ENCODE results near the gene KCNH1.
A peak's percentile ranks its signal among the peaks of the same experiment; 100 is the strongest.
"Not testable (repeated sequence)": the region's sequence is repeated elsewhere in the genome, so short reads cannot be mapped to it uniquely, and the experiment has no call there.

The KCNH1 gene

DNA sequence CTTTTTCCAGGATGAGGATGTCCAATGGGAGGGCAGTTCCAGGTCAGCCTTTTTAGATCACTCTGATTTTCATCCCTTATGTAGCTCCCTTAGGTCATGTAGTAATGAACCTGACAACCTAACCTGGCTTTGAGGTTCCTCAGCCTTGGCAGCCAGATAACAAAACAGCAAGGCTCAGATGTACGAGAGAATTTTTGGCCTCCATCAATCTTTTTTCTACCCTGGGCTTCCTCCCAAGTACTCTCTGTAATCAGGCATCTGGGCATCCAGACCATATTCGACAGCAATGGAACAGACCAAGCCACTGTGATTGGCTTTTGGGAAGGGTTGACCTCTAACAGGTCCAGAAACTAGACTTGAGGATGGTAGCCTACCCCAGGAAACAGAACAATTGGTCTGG is 38.6 kb downstream of the KCNH1 start:
- DNase-seq (ENCODE audit: low spot score), result no peak

DNA sequence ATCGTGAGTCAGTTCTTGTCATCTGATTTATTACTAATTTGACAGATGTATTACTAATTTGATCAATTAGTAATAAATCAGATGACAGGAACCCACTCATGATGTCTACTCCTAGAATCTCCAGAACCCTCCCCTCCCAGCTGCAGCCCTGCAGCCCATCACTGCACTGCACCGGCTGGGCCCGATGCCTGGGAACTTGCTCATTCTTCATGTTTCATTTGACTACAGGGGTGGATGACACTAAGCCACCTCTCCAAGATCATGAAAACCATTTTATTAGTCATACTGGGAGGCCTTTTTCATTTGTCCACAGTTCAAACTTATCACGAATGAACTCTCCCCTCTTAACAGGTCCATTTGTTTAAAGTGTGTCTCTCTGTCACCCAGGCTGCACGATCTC is 41.0 kb downstream of the KCNH1 start:
- DNase-seq (ENCODE audit: low spot score), result no peak

DNA sequence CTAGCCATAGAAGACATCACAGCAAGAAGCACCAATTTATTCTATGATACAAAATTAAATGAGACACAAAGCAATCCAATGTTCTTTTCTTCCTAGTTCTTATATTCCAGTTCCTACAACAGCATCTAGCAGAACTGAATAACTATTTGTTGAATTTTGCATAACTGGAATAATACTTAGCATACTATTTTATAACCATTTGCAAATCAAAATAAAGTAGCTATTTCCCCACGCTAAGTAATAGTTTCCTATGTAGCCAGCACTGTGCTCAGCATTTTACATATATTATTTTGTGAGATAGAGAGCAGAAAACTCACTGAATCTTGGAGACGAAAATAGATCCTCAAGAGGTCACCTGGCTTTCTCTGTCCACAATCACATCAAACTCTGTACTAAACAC is 42.1 kb downstream of the KCNH1 start:
- DNase-seq (ENCODE audit: low spot score), result no peak

DNA sequence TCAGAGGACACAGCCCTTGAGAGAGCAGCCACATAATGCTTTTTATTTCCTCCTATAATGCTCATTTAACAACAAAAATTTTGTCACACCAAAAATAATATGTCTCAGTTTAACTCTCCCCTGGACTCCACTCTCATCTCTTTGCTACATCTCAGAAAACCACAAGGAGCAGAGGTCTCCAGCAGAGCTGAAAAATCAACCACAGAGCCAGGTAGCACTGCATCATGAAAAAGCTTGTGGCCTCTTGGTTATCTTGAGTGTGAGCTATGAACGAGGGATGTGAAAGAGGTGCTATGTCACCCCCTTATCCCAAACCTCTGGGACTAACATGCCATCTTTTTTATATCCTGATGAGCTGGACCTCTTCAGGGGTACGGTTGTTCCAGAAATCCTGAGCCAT is 44.4 kb downstream of the KCNH1 start:
- no peak for DNase-seq (ENCODE audit: low spot score)

DNA sequence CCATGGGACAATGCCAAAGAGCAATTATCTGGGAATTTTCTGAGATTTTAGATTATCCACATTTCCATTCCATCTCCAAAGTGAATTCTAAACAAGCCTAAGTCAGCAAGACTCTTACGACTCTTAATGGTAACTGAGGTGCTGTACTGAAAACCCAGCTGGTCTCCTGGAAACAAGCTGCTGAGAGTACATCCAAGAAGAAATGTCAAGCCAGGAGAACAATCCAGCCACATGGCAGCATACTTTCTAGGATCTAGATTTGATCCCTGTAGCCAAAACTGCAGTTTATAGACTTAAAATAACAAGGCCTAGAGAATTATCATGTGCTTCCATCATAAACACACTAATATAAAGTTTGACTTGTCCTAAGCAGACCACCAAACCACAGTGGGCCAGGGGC is 45.8 kb downstream of the KCNH1 start:
- no peak for DNase-seq (ENCODE audit: low spot score)

DNA sequence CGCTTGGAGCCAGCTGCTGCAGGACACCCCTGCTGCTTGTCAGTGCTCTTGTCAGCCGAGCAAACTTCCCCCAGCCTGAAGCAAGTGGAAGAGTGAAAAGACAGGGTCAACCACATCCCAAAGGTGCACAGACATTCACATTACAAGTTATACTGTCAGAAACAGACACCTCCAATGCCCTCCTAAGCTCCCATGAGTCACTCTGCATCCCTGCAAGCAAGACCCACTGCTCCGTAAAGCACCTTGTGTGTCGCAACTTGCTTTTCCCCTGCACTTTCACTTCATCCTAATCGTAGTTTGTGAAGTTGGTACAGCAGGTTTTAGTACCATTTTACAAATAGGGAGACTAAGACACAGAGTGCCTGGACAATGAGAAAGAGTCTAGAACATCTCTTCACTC is 51.1 kb downstream of the KCNH1 start:
- peak; percentile 8 for DNase-seq (ENCODE audit: low spot score)

DNA sequence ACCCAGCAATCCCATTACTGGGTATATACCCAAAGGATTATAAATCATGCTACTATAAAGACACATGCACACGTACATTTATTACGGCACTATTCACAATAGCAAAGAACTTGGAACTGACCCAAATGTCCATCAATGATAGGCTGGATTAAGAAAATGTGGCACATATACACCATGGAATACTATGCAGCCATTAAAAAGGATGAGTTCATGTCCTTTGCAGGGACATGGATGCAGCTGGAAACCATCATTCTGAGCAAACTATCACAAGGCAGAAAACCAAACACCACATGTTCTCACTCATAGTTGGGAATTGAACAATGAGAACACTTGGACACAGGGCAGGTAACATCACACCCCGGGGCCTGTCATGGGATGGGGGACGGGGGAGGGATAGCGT is 52.5 kb downstream of the KCNH1 start:
- DNase-seq (ENCODE audit: low spot score), result not testable (repeated sequence)

DNA sequence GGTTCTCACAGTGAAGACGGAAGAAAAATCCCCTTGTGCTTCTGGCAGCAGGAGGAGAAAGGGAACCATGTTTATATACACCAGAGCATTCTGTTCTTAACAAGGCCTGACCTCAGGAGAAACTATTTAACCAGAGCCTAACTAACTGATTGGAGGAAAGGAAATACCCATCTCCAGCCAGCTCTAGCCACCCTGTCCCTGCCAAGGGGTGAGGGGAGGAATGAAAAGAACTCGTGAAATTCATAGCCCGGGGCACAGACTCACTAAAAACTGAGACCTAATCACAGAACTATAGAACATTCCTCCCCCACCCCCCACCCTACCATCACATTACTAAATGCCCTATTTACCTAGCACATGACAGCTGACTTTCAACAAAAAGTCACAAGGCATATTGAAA is 65.0 kb downstream of the KCNH1 start:
- DNase-seq (ENCODE audit: low spot score), result peak; percentile 17

DNA sequence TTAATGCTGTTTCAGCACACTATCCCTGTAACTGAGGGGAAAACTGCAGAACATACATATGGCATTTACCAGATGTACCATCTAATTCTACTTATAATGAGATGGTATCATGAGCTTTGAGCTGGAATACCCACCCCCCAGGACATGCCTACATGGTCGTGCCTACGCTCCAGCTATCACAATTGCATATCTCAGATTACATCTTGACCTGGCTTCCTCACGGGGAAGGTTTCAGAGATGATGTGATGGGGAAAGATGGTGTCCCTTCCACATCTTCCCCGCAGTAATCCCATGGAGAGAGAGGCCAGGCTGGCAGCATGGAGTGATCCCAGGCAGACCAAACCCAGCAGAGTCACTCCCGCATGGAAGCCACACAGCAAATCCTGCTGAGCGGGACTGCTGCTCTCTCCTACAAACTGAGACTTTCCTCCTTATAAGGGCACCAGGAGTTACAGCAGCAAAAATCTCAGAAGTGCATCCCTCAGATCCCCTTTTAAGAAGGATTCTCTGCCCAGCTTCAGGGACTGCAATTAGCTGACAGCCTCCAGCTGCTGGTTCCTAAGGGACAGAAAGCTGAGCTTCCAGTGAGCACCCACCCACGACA is 67.1 kb downstream of the KCNH1 start:
- DNase-seq (ENCODE audit: low spot score), result no peak

DNA sequence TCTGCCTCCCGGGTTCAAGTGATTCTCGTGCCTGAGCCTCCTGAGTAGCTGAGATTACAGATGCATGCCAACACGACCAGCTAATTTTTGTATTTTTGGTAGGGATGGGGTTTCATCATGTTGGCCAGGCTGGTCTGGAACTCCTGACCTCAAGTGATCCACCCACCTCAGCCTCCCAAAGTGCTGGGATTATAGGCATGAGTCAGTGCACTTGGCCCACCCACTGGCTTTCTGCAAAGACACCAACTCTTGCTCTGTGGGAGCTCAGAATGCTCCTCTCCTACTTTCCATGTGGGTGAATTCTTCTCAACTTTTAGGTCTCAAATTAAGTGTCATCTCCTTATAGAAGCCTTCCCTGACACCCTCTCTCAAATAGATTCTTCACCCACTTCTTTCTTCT is 92.1 kb downstream of the KCNH1 start:
- not testable (repeated sequence) for DNase-seq (ENCODE audit: low spot score)

DNA sequence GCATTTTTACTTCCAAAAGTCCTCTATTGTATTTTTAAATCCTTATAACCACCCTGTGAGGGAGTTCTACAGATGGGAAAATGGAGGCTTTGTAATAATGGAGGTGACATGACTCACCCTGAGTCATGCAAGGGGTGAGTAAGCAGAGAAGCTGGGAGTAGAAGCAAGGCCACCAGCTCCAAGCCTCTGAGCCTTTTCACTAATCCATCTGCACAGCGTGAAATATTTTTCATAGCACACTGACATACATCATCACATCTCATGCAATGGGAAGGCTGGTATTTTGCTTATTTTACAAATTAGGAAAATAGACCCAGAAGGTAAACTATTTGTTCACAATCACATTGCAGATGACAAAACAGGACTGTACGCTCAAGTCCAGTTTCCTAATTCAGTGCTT is 96.9 kb downstream of the KCNH1 start:
- DNase-seq (ENCODE audit: low spot score), result peak; percentile 91

DNA sequence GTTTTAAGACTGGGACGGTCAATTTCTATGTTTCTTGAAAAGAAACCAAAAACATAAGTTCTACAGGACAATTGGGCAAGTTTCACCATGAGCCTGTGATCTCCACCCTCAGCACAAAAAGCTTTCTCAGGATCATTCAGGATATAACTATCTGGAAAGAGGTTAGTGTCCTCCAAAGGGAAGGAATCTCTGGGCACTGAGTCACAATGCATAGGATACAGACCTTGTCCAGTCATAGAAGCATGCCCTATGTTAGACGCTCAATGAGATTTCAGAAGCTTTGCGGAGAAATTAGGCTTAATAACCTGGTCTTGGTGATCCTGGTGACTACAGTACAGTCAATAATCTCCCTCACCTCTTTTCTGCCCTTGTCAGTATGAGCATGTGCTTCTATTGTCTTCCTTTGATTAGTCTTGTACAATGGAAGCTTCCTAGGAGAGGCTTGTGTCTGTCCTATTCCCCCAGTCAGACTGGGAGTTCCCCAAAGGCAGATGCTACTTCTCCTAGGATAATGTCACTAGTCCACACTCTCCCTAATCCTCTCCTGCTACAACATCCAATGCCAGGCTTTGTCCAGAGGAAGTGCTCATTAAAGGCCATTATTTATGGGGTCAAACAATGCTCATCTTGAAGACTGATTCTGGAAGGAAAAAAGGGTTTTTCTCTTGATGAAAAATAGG is 97.4 kb downstream of the KCNH1 start:
- DNase-seq (ENCODE audit: low spot score), result peak; percentile 20

DNA sequence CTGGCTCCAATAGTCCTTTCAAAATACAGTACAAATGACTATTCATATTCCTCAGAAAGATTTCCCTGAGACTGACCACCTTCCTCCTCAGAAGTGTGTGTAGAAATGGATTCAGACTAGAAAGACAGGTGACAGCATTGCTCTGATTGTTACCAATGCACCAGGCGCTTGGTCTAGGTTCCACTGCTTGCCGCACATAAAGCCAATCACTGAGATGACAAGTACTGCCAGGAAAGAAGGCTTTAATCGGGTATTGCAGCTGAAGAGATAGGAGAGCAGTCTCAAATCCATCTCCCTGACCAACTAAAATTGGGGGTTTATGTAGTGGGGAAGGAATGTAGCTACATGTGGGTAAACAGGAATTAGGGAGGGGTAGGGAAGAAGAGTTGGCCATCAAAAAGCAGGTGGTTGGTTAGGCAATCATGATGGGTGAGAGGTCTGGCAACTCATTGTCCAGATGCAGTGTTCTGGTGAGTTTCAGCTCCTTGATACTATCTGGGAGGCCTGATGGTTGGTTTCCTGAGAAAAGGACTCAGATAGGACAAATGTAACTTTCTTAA is 98.0 kb downstream of the KCNH1 start:
- DNase-seq (ENCODE audit: low spot score), result no peak

DNA sequence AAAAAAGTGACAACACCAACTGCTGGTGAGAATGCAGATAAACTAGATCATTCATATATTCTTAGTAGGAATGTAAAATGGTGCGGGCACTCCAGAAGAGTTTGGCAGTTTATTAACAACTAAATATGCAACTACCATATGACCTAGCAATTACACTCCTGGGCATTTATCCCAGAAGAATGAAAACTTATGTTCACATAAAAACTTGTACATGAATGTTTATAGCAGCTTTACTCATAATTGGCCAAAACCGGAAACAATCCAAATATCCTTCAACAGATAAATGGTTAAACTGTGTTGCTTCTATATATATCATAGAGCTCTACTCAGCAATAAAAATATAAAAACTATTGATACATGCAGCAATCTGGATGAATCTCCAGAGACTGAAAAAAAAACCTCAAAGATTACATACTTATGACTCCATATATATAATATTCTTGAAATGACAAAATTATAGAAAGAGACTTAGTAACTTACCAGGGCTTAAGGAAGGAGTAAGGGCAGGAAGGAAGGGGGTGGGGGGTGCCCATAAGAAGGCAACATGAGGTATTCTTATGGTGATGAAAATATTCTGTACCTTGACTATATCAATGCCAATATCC is 99.9 kb downstream of the KCNH1 start:
- no peak for DNase-seq (ENCODE audit: low spot score)

DNA sequence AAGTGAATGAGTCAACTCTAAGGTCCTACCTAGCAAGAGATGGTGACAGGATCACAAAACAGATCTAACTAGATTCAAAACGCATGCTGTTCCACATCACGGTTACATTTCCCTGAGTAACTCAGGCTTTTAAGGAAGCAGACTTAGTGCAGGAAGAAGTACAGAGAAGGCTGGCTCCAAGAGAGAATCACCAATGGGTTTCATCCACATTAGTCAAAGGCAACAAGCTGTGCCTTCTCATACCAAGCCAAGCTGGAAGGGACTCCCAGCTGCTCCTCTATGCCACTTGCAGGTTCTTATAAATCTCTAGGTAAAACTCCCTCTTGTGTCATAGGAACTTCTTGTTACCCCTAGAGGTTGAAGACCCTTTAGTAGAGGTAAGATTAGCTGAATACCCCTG is 109.0 kb downstream of the KCNH1 start:
- no peak for DNase-seq (ENCODE audit: low spot score)

DNA sequence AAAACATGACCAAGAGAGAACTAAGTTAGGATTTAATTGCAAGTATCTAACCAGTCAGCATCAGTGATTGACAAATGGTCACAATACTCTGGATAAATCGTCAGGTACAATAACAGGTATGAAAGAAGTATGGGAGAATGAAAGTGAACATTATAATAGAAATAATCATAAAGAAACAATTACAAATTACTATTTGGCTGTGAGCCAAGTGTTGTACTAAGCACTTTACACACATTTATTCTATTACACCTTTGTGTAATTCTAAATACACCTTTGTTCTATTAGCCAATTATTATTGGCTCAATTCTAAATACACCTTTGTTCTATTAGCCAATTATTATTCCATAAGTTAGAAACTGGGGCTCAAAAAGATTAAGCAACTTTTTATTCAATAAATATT is 114.7 kb downstream of the KCNH1 start:
- DNase-seq (ENCODE audit: low spot score), result no peak

DNA sequence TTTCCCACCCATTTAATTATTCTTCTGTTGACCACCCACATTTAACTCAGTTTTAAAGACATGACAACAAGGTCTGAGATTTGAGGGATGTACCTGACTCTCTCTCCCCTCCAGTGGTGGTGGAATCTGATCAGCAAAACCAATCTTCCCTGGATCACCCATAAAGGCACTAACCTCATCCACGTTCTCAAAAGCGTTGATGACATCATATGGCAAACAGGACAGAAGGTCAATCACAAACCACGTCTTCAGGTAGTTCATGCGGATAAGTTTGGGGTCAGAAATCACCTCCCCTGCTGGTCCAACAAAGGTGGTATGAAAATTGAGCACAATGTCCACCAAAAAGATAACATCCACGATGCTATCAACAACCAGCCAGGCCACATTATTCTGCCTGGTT is 115.3 kb downstream of the KCNH1 start:
- no peak for DNase-seq (ENCODE audit: low spot score)

DNA sequence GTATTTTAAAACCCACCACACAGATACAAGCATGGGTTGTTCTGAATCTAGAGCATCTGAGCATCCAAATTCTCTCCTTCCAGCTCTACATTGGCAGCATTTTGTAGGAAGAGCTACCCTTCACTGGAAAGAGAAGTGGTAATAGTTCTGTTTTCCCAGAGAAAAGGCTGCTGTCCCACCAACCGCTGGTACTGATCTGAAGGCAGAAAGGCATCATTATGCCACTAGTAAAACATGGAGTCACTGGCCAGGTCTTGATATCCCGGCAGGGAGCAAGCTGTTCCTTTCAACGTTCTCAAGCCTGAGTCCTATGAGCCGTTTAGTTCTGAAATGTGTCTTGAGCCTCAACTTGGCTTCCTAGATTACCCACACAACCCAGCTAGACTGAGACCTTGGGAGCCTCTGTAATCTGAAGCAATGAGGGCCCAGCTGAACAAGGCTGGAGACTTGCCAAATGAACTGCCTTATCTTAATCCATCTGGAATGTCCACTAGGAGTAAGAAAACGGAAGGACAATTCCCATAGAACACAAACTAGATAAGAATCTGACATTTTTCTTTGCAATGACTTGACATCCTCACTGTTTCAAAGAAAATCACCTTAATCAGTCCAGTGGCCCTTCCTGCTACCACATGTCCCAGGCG is 116.8 kb downstream of the KCNH1 start:
- no peak for DNase-seq (ENCODE audit: low spot score)

DNA sequence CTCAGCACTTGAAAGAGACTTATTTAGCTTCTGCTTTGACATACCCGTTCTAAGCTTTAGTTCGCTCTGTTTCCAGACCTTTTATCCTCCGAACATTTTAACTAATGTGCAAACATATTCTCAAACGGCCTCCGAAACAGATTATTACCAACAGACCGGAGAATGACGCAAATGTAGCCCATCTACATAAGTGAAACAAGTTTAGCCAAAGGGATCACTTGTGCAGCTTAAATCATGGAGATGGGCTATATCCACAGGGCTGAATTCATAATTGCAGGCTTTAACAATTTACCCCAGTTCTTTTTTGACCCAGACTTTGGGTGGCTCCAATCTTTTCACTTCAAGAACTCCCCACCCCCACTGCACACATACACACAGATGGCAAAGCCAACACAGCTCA is 119.7 kb downstream of the KCNH1 start:
- DNase-seq (ENCODE audit: low spot score), result no peak

DNA sequence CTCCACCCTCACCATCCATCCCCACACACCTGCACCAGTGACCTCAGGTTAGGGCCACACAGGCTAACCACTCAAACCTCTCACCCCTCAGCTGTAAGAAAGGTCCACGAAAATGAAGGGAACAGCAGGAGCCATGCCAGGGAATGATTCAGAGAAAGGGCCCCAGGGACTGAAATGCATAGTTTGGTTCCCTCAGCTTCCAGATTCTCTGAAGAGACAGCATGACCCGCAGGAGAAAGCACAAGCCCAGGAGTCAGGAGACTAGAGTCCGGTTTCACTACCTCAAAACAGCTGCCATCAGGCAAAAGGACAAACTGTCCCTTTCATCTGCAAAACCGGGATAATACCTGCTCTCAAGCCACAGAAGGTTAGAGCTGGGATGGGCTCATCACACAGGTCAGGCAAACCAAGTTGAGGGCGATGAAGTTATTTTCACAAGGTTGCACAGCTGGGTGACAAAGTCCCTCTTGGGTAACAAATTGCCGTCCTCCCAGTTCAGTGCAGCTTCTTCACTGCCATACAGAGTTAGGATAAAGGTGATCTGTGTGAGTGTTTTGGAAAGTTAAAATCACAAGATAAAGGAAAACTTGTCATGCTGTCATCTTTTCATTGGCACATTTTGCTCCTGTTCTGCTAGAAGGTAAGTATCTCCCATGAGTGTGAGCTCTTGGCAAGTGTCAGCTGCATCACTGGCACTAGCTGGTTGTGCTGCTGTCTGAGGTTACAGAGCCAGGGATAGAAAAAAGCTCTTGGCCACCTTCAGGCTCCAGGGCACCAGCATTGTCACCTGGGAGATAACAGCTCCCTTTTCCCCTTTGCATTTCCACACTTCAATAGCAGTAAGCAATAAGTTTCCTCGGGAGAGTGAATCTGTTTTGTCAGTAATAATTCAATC is 120.4 kb downstream of the KCNH1 start:
- DNase-seq (ENCODE audit: low spot score), result no peak

DNA sequence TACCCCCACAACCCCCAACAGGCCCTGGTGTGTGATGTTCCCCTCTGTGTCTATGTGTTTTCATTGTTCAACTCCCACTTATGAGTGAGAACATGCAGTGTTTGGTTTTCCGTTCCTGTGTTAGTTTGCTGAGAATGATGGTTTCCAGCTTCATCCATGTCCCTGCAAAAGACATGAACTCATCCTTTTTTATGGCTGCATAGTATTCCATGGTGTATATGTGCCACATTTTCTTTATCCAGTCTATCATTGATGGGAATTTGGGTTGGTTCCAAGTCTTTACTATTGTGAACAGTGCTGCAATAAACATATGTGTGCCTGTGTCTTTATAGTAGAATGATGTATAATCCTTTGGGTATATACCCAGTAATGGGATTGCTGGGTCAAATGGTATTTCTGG is 122.8 kb downstream of the KCNH1 start:
- not testable (repeated sequence) for DNase-seq (ENCODE audit: low spot score)

DNA sequence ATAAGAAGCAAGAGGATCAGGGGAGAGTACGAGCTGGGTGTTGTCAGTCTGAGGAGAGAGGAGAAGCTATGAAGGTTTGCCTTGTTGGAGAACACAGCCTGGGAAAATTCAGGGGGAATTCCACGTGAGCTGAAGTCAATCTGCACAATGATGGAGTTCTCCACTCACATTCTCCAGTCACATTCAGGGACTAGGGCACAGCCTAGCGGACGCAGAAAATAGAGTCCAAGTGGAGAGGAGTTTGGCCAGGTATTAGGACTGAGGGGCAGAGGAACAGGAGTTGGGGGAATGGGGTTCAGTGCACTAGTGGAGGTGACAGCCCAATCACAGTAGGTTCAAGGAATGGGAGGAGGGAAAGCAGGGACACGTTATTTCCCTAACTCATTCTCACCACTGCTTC is 124.0 kb downstream of the KCNH1 start:
- no peak for DNase-seq (ENCODE audit: low spot score)
